Keratinocyte (primary cell): ENCODE measurements around the gene TGFBRAP1. TPM values are rescaled to one million over a fixed set of nuclear protein-coding genes. Genes with fewer than 3 reads are reported as not detected.

Experiments
- DNase-seq: peaks from one replicate; pipeline ENCODE4 v3.0.0-alpha.2; 2011; ENCODE audit warnings: low read depth, missing footprints, low spot score
- FAIRE-seq: peaks from 2 replicates; lab custom pipeline; 2011; peaks lifted over from hg19 to GRCh38; lab: Jason Lieb, UNC
- H2AFZ ChIP-seq: 2 replicates; pipeline ENCODE4 v1.6.0; 2012; ENCODE audit warnings: low read length, control low read depth, inconsistent platforms; ENCODE audit not compliant: control insufficient read depth
- H3K27ac ChIP-seq: 2 replicates; pipeline ENCODE4 v1.5.1; 2011; ENCODE audit warnings: low read length; ENCODE audit not compliant: control insufficient read depth, insufficient read depth
- H3K27me3 ChIP-seq: 3 replicates; pipeline ENCODE4 v1.6.0; 2011; ENCODE audit warnings: low read length; ENCODE audit not compliant: control insufficient read depth, insufficient read depth; ENCODE audit errors: extremely low read depth
- H3K36me3 ChIP-seq, 2 experiments: 2 replicates in 1 of 2; 3 replicates in 1 of 2; pipeline ENCODE4 v1.5.1; 2011; ENCODE audit warnings: low read length in 2 of 2, mild to moderate bottlenecking in 1 of 2; ENCODE audit not compliant: control insufficient read depth in 2 of 2, insufficient read depth in 2 of 2; ENCODE audit errors: extremely low read depth in 1 of 2
- H3K4me1 ChIP-seq: 3 replicates; pipeline ENCODE4 v1.5.1; 2011; ENCODE audit warnings: low read length; ENCODE audit not compliant: control insufficient read depth, insufficient read depth; ENCODE audit errors: extremely low read depth
- H3K4me2 ChIP-seq: 3 replicates; pipeline ENCODE4 v1.6.0; 2011; ENCODE audit warnings: low read depth, low read length; ENCODE audit not compliant: control insufficient read depth, insufficient read depth; ENCODE audit errors: extremely low read depth
- H3K4me3 ChIP-seq, 3 experiments: fragments of 200-600 bp in 1 of 3; sonication (generic) in 1 of 3; 2 replicates in 2 of 3; 3 replicates in 1 of 3; pipeline ENCODE4 v1.5.1; 2011 to 2016; ENCODE audit warnings: low read length in 3 of 3, mild to moderate bottlenecking in 3 of 3, control low read depth in 2 of 3, inconsistent platforms in 1 of 3, low read depth in 1 of 3, mixed read lengths in 1 of 3, mixed run types in 1 of 3, moderate library complexity in 1 of 3; ENCODE audit not compliant: control insufficient read depth in 2 of 3, insufficient read depth in 2 of 3; ENCODE audit errors: extremely low read depth in 1 of 3
- H3K79me2 ChIP-seq: 2 replicates; pipeline ENCODE4 v1.6.0; 2012; ENCODE audit warnings: low read length; ENCODE audit not compliant: control insufficient read depth, insufficient read depth
- H3K9ac ChIP-seq: 3 replicates; pipeline ENCODE4 v1.6.0; 2011; ENCODE audit warnings: low read length; ENCODE audit not compliant: control insufficient read depth, insufficient read depth; ENCODE audit errors: extremely low read depth
- H3K9me1 ChIP-seq: 3 replicates; pipeline ENCODE4 v1.6.0; 2011; ENCODE audit warnings: low read length; ENCODE audit not compliant: control insufficient read depth, insufficient read depth; ENCODE audit errors: extremely low read depth
- H3K9me3 ChIP-seq: 2 replicates; pipeline ENCODE4 v1.5.1; 2012; ENCODE audit warnings: low read depth, low read length; ENCODE audit not compliant: control insufficient read depth
- H4K20me1 ChIP-seq: 3 replicates; pipeline ENCODE4 v1.6.0; 2011; ENCODE audit warnings: low read length; ENCODE audit not compliant: control insufficient read depth, insufficient read depth; ENCODE audit errors: extremely low read depth
- EZH2 ChIP-seq: IDR thresholded peaks from one replicate; pipeline ENCODE4 v1.6.1; 2012; ENCODE audit warnings: inconsistent platforms, mild to moderate bottlenecking, low read length, moderate library complexity
- dilution Hi-C: fragments of 300-500 bp; cut with MboI; formaldehyde crosslinking; loops from one replicate; pipeline ENCODE4 v1.7.0; 2020; ENCODE audit warnings: low sequenced_read_pairs; ENCODE audit not compliant: extremely low pct_ligation_motif_present
- polyA plus RNA-seq, 5 experiments: library from polyadenylated mRNA; depleted of rRNA in 3 of 5; stranded (reverse) in 3 of 5; stranded (forward) in 1 of 5; unstranded in 1 of 5; fragments of >200 nt; gene quantifications; 1 replicate in 1 of 5; 2 replicates in 3 of 5; 3 replicates in 1 of 5; pipeline versions ENCODE4 v1.2.1 to v1.2.3, GENCODE V29; 2011 to 2012; ENCODE audit warnings: missing spikeins in 2 of 5, low read depth in 1 of 5, low replicate concordance in 1 of 5
- TF ChIP-seq, protein P1 (sequence below), 3 experiments: IDR thresholded peaks in 1 of 3; conservative IDR thresholded peaks in 1 of 3; optimal IDR thresholded peaks in 1 of 3; 2 replicates in 2 of 3; 3 replicates in 1 of 3; pipeline versions ENCODE3 to v1.5.1; 2011; ENCODE audit warnings: low read length in 3 of 3, mild to moderate bottlenecking in 3 of 3, moderate library complexity in 2 of 3, control low read depth in 1 of 3, inconsistent platforms in 1 of 3; ENCODE audit not compliant: insufficient read depth in 2 of 3; ENCODE audit errors: extremely low read depth in 1 of 3

The TGFBRAP1 gene
- polyA plus RNA-seq, 1 donor (not counting 4 experiments of a cell fraction or from before 2014, with no cell fraction given): 9.3 TPM

DNA sequence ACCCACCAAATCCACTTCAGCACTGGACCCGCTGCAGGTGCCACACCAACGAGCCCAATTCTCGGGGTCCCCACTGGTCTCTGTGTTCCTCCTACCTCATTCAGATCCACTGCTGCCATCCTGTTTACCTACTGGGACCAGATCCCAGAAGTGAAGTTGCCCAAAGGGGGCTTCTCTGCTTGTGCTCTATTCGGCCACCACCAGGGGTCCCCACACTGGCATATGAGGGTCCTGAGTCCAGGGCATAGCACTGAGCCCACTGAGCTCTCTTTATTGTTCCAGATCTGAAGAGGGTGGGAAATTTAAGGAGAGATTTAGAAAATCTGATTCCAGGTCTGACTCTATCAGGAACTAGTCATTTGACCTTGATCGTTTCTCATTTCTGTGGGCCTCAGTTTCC, 85.6 kb downstream of the TGFBRAP1 start:
- Histone ChIP-seq H3K36me3 (no peaks in the 10 kb centered on the region), H3K27me3 (peaks cover 4% of the 10 kb centered on the region), H3K27ac (no peak overlapping the region), H3K9me3 (no peaks in the 10 kb centered on the region), H3K9ac (no peak overlapping the region), H3K4me2 (no peak overlapping the region), H3K4me1 (no peaks in the 10 kb centered on the region), H3K4me3 (no peak overlapping the region), H3K9me1 (no peaks in the 10 kb centered on the region), H3K79me2 (no peaks in the 10 kb centered on the region), H4K20me1 (no peaks in the 10 kb centered on the region), H2AFZ (no peak overlapping the region)
- dilution Hi-C loops: no loop called here
- FAIRE-seq: no peak
- no peak for DNase-seq
- TF ChIP-seq, protein P1, sequence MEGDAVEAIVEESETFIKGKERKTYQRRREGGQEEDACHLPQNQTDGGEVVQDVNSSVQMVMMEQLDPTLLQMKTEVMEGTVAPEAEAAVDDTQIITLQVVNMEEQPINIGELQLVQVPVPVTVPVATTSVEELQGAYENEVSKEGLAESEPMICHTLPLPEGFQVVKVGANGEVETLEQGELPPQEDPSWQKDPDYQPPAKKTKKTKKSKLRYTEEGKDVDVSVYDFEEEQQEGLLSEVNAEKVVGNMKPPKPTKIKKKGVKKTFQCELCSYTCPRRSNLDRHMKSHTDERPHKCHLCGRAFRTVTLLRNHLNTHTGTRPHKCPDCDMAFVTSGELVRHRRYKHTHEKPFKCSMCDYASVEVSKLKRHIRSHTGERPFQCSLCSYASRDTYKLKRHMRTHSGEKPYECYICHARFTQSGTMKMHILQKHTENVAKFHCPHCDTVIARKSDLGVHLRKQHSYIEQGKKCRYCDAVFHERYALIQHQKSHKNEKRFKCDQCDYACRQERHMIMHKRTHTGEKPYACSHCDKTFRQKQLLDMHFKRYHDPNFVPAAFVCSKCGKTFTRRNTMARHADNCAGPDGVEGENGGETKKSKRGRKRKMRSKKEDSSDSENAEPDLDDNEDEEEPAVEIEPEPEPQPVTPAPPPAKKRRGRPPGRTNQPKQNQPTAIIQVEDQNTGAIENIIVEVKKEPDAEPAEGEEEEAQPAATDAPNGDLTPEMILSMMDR (optimal IDR thresholded peaks at IDR 0.05 in 1 of 3, IDR thresholded peaks at IDR 0.05 in 1 of 3, conservative IDR thresholded peaks at IDR 0.05 in 1 of 3; ENCODE audit: extremely low read depth in 1 of 3, insufficient read depth in 2 of 3, low read length in 3 of 3): no peak
- TF ChIP-seq EZH2: no peak

DNA sequence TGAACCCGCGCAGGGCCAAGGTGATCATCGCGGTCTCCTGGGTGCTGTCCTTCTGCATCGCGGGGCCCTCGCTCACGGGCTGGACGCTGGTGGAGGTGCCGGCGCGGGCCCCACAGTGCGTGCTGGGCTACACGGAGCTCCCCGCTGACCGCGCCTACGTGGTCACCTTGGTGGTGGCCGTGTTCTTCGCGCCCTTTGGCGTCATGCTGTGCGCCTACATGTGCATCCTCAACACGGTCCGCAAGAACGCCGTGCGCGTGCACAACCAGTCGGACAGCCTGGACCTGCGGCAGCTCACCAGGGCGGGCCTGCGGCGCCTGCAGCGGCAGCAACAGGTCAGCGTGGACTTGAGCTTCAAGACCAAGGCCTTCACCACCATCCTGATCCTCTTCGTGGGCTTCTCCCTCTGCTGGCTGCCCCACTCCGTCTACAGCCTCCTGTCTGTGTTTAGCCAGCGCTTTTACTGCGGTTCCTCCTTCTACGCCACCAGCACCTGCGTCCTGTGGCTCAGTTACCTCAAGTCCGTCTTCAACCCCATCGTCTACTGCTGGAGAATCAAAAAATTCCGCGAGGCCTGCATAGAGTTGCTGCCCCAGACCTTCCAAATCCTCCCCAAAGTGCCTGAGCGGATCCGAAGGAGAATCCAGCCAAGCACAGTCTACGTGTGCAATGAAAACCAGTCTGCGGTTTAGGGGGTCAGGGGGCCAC, 87.1 kb downstream of the TGFBRAP1 start:
- no peaks in the 10 kb centered on the region for H3K9me1 ChIP-seq
- no peaks in the 10 kb centered on the region for H3K27me3 ChIP-seq
- no peak overlapping the region for H3K4me2 ChIP-seq
- DNase-seq (no peak), FAIRE-seq (no peak)
- H3K79me2 ChIP-seq: no peaks in the 10 kb centered on the region
- TF ChIP-seq, protein P1 (optimal IDR thresholded peaks at IDR 0.05 in 1 of 3, IDR thresholded peaks at IDR 0.05 in 1 of 3, conservative IDR thresholded peaks at IDR 0.05 in 1 of 3; ENCODE audit: extremely low read depth in 1 of 3, insufficient read depth in 2 of 3, low read length in 3 of 3): no peak
- TF ChIP-seq EZH2: no peak
- no peak overlapping the region for H2AFZ ChIP-seq
- H3K9me3 ChIP-seq: no peaks in the 10 kb centered on the region
- no peaks in the 10 kb centered on the region for H3K4me1 ChIP-seq
- no peak overlapping the region for H3K4me3 ChIP-seq
- no peak overlapping the region for H3K9ac ChIP-seq
- H3K27ac ChIP-seq: no peak overlapping the region
- H4K20me1 ChIP-seq: no peaks in the 10 kb centered on the region
- H3K36me3 ChIP-seq: no peaks in the 10 kb centered on the region
- dilution Hi-C loops: no loop called here
